ENCODE results near the gene CTNNA3. TPM values are rescaled to one million over a fixed set of nuclear protein-coding genes. Genes with fewer than 3 reads are reported as not detected.

Gene CTNNA3
- polyA plus RNA-seq, 1 experiment: not detected

- ChIA-PET POLR2A (no interaction called here), CTCF (no interaction called here)
- Histone ChIP-seq H3K4me3 (ENCODE audit: low read depth, low read length) (no peak overlapping the region), H3K36me3 (ENCODE audit: control insufficient read depth, insufficient read depth, low read length) (no peaks in the 10 kb centered on the region), H3K27me3 (ENCODE audit: control insufficient read depth, insufficient read depth, low read length) (no peaks in the 10 kb centered on the region)
- no peak for DNase-seq (ENCODE audit: low read depth)
- TF ChIP-seq CTCF (IDR thresholded peaks at IDR 0.05; ENCODE audit: insufficient read depth, low read depth, low read length): no peak
Measured at GRCh38 chr10:66292922-66293321, 1403.1 kb downstream of the CTNNA3 start.

GRCh38 chr10:66292456-66292855 is 1403.5 kb downstream of the CTNNA3 start:
- Histone ChIP-seq H3K4me3 (ENCODE audit: low read depth, low read length) (no peak overlapping the region), H3K27me3 (ENCODE audit: control insufficient read depth, insufficient read depth, low read length) (no peaks in the 10 kb centered on the region), H3K36me3 (ENCODE audit: control insufficient read depth, insufficient read depth, low read length) (no peaks in the 10 kb centered on the region)
- ChIA-PET POLR2A (no interaction called here), CTCF (no interaction called here)
- no peak for TF ChIP-seq CTCF (IDR thresholded peaks at IDR 0.05; ENCODE audit: insufficient read depth, low read depth, low read length)
- no peak for DNase-seq (ENCODE audit: low read depth)

GRCh38 chr10:66291133-66291532 is 1404.9 kb downstream of the CTNNA3 start:
- ChIA-PET CTCF (no interaction called here), POLR2A (no interaction called here)
- no peak overlapping the region for H3K4me3 ChIP-seq (ENCODE audit: low read depth, low read length)
- no peaks in the 10 kb centered on the region for H3K36me3 ChIP-seq (ENCODE audit: control insufficient read depth, insufficient read depth, low read length)
- H3K27me3 ChIP-seq (ENCODE audit: control insufficient read depth, insufficient read depth, low read length): no peaks in the 10 kb centered on the region
- no peak for DNase-seq (ENCODE audit: low read depth)
- TF ChIP-seq CTCF (IDR thresholded peaks at IDR 0.05; ENCODE audit: insufficient read depth, low read depth, low read length): no peak

- no peaks in the 10 kb centered on the region for H3K36me3 ChIP-seq (ENCODE audit: control insufficient read depth, insufficient read depth, low read length)
- no peak overlapping the region for H3K4me3 ChIP-seq (ENCODE audit: low read depth, low read length)
- TF ChIP-seq CTCF (IDR thresholded peaks at IDR 0.05; ENCODE audit: insufficient read depth, low read depth, low read length): no peak
- no peaks in the 10 kb centered on the region for H3K27me3 ChIP-seq (ENCODE audit: control insufficient read depth, insufficient read depth, low read length)
- POLR2A ChIA-PET: no interaction called here
- no peak for DNase-seq (ENCODE audit: low read depth)
- CTCF ChIA-PET: interaction anchor here (0.6 kb wide), 1 partner anchor 209 kb away, joined by 3 read pairs; no protein-coding TSS in a partner anchor
Measured at GRCh38 chr10:66284621-66285020, 1411.4 kb downstream of the CTNNA3 start.

- H3K36me3 ChIP-seq (ENCODE audit: control insufficient read depth, insufficient read depth, low read length): no peaks in the 10 kb centered on the region
- no peaks in the 10 kb centered on the region for H3K27me3 ChIP-seq (ENCODE audit: control insufficient read depth, insufficient read depth, low read length)
- ChIA-PET POLR2A (no interaction called here), CTCF (interaction anchor here (0.6 kb wide), 1 partner anchor 306 kb away, joined by 3 read pairs; no protein-coding TSS in a partner anchor)
- DNase-seq (ENCODE audit: low read depth): no peak
- H3K4me3 ChIP-seq (ENCODE audit: low read depth, low read length): no peak overlapping the region
- no peak for TF ChIP-seq CTCF (IDR thresholded peaks at IDR 0.05; ENCODE audit: insufficient read depth, low read depth, low read length)
Measured at GRCh38 chr10:66283874-66284464, 1412.0 kb downstream of the CTNNA3 start.

Measured in BJ (cell line).